Measurements from ENCODE around the gene ARMC5.
"Not testable (repeated sequence)": the region's sequence is repeated elsewhere in the genome, so short reads cannot be mapped to it uniquely, and the experiment has no call there.

The ARMC5 gene

GRCh38 chr16:31480851-31481536 lies 21.7 kb downstream of the ARMC5 start:
- DNase-seq: no peak

- no peak for DNase-seq
These were observed 23.8 kb downstream of the ARMC5 start, which contains the start of gene SLC5A2 for GRCh38 chr16:31483081-31483480. Gene SLC5A2, plus strand, starts transcription at chr16:31483123. Its CDS starts 14 bp downstream, at chr16:31483137.

GRCh38 chr16:31484048-31484447 lies 24.7 kb downstream of the ARMC5 start:
- DNase-seq: not testable (repeated sequence)

- DNase-seq: no peak
These were observed 25.3 kb downstream of the ARMC5 start for GRCh38 chr16:31484491-31485171.

- no peak for DNase-seq
These were observed 26.3 kb downstream of the ARMC5 start for GRCh38 chr16:31485571-31485970.

- DNase-seq: peak; percentile 14 to 34
These were observed 26.7 kb downstream of the ARMC5 start for GRCh38 chr16:31486045-31486444.

GRCh38 chr16:31487071-31487719 lies 27.9 kb downstream of the ARMC5 start:
- DNase-seq: no peak

- DNase-seq: peak; percentile 17 to 80
These were observed 28.6 kb downstream of the ARMC5 start for GRCh38 chr16:31487720-31488467.

GRCh38 chr16:31488468-31489297 lies 29.4 kb downstream of the ARMC5 start:
- DNase-seq: peak in 1 of 2 experiments; percentile 31

GRCh38 chr16:31489298-31489564 lies 29.9 kb downstream of the ARMC5 start:
- DNase-seq: no peak

- no peak for DNase-seq
These were observed 30.6 kb downstream of the ARMC5 start for GRCh38 chr16:31489616-31490584.

- no peak for DNase-seq
These were observed 32.6 kb downstream of the ARMC5 start for GRCh38 chr16:31491778-31492418.

- no peak for DNase-seq
These were observed 34.3 kb downstream of the ARMC5 start for GRCh38 chr16:31493506-31494125.

GRCh38 chr16:31496670-31497069 lies 37.4 kb downstream of the ARMC5 start:
- no peak for DNase-seq

- no peak for DNase-seq
These were observed 39.2 kb downstream of the ARMC5 start for GRCh38 chr16:31498493-31498892.

GRCh38 chr16:31499928-31500327 lies 40.6 kb downstream of the ARMC5 start:
- no peak for DNase-seq

- no peak for DNase-seq
These were observed 42.1 kb downstream of the ARMC5 start for GRCh38 chr16:31501226-31501965.

GRCh38 chr16:31501966-31502348 lies 42.7 kb downstream of the ARMC5 start:
- DNase-seq: no peak

GRCh38 chr16:31502981-31503380 lies 43.7 kb downstream of the ARMC5 start:
- no peak for DNase-seq

GRCh38 chr16:31503555-31503954 lies 44.3 kb downstream of the ARMC5 start:
- not testable (repeated sequence) for DNase-seq

All from NCI-H524 (cell line).